Measurements from ENCODE around the gene GTF2F1. TPM values are rescaled to one million over a fixed set of nuclear protein-coding genes. Genes with fewer than 3 reads are reported as not detected.

GTF2F1 gene
- total RNA-seq, 1 experiment from 2014 or later = 39.2 TPM

- no peak for TF ChIP-seq CTCF (IDR thresholded peaks at IDR 0.05; ENCODE audit: unreplicated experiment)
- intact Hi-C loops (cut with micrococcal nuclease; ENCODE audit: unreplicated experiment) = no loop called here
- H3K4me3 Mint-ChIP-seq (ENCODE audit: low read depth, unreplicated experiment) = no peak overlapping the region
- CTCF ChIA-PET = no interaction called here
- no peaks in the 10 kb centered on the region for H3K9me3 Mint-ChIP-seq (ENCODE audit: low read depth, unreplicated experiment)
- H3K27ac Mint-ChIP-seq (ENCODE audit: unreplicated experiment) = no peak overlapping the region
- H3K36me3 Mint-ChIP-seq (ENCODE audit: insufficient read depth, unreplicated experiment) = peaks cover 29% of the 10 kb centered on the region
- no peaks in the 10 kb centered on the region for H3K27me3 Mint-ChIP-seq (ENCODE audit: unreplicated experiment)
- no peaks in the 10 kb centered on the region for H3K4me1 Mint-ChIP-seq (ENCODE audit: low read depth, unreplicated experiment)
- no peak for DNase-seq
- BruUV-seq (replicated peaks) = no TSS peak
These were observed 13.2 kb downstream of the GTF2F1 start for GRCh38 chr19:6379744-6380143.

- no TSS peak for BruUV-seq (replicated peaks)
- Mint-ChIP-seq H3K36me3 (ENCODE audit: insufficient read depth, unreplicated experiment) (peaks cover 32% of the 10 kb centered on the region), H3K4me3 (ENCODE audit: low read depth, unreplicated experiment) (no peak overlapping the region), H3K27me3 (ENCODE audit: unreplicated experiment) (no peaks in the 10 kb centered on the region), H3K4me1 (ENCODE audit: low read depth, unreplicated experiment) (no peaks in the 10 kb centered on the region), H3K9me3 (ENCODE audit: low read depth, unreplicated experiment) (no peaks in the 10 kb centered on the region), H3K27ac (ENCODE audit: unreplicated experiment) (no peak overlapping the region)
- intact Hi-C loops (cut with micrococcal nuclease; ENCODE audit: unreplicated experiment) = no loop called here
- CTCF ChIA-PET = interaction anchor here (0.6 kb wide), 1 partner anchor 84 kb away, joined by 3 read pairs; no protein-coding TSS in a partner anchor
- TF ChIP-seq CTCF (IDR thresholded peaks at IDR 0.05; ENCODE audit: unreplicated experiment) = no peak
- DNase-seq = no peak
These were observed 14.5 kb downstream of the GTF2F1 start for GRCh38 chr19:6378486-6378885.

DNA sequence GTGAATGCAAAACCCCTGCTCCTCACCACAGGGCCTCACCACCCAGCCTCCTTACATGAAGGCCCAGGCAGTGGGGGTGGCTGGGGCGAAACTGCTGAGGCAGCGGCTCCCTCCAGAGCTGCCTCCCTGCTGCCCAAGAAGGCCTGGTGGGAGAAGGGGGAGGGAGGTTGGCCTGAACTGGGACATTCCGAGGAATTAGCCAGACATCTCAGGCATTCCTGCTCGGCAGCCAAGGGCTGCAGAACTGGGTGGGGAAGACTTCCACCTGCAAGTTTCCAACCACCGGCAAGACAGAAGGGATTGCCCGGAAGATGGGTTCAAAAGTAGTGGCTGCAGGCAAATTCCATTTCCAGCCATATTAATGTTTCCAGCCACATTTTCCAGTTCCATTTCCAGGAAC lies 14.9 kb downstream of the GTF2F1 start:
- H3K9me3 Mint-ChIP-seq (ENCODE audit: low read depth, unreplicated experiment) = no peaks in the 10 kb centered on the region
- H3K27me3 Mint-ChIP-seq (ENCODE audit: unreplicated experiment) = no peaks in the 10 kb centered on the region
- peaks cover 32% of the 10 kb centered on the region for H3K36me3 Mint-ChIP-seq (ENCODE audit: insufficient read depth, unreplicated experiment)
- DNase-seq = no peak
- TF ChIP-seq CTCF (IDR thresholded peaks at IDR 0.05; ENCODE audit: unreplicated experiment) = no peak
- BruUV-seq (replicated peaks) = no TSS peak
- intact Hi-C loops (cut with micrococcal nuclease; ENCODE audit: unreplicated experiment) = no loop called here
- CTCF ChIA-PET = interaction anchor here (0.6 kb wide), 1 partner anchor 83 kb away, joined by 3 read pairs; no protein-coding TSS in a partner anchor
- no peaks in the 10 kb centered on the region for H3K4me1 Mint-ChIP-seq (ENCODE audit: low read depth, unreplicated experiment)
- H3K27ac Mint-ChIP-seq (ENCODE audit: unreplicated experiment) = no peak overlapping the region
- no peak overlapping the region for H3K4me3 Mint-ChIP-seq (ENCODE audit: low read depth, unreplicated experiment)

DNA sequence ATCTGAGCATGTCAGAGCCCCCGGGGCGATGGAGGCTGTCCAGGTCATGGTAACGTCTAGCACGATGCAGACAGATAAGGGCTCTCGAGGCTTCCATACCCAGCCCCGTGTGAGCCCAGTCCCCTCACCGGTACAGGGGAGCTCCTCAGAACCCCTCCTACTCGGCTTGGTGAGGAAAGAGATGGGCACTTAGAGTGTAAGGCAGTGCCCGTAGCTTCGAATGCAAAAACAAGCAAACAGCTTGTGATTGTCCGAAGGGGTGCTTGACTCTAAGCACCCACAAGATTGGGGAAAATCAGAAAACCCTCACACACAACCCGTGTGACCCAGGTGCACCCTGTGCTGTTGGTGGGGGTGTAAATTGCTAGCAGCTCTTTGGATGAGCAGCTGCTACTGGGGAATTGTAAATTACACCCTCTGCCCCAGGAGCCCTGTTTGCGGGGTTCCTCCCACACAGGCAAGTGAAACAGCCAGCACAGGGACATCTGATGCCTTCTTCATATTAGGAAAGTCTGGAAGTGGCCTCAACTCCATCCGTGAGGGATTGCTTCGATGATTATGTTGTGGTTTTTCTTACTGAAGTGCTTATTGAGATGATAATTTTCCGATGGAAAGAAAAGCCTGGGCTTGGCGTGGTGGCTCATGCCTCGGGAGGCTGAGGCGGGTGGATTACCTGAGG lies 16.3 kb downstream of the GTF2F1 start:
- no peaks in the 10 kb centered on the region for H3K9me3 Mint-ChIP-seq (ENCODE audit: low read depth, unreplicated experiment)
- H3K4me1 Mint-ChIP-seq (ENCODE audit: low read depth, unreplicated experiment) = no peaks in the 10 kb centered on the region
- peaks cover 33% of the 10 kb centered on the region for H3K36me3 Mint-ChIP-seq (ENCODE audit: insufficient read depth, unreplicated experiment)
- no peak for DNase-seq
- H3K4me3 Mint-ChIP-seq (ENCODE audit: low read depth, unreplicated experiment) = no peak overlapping the region
- H3K27ac Mint-ChIP-seq (ENCODE audit: unreplicated experiment) = no peak overlapping the region
- H3K27me3 Mint-ChIP-seq (ENCODE audit: unreplicated experiment) = no peaks in the 10 kb centered on the region
- no peak for TF ChIP-seq CTCF (IDR thresholded peaks at IDR 0.05; ENCODE audit: unreplicated experiment)
- intact Hi-C loops (cut with micrococcal nuclease; ENCODE audit: unreplicated experiment) = no loop called here
- CTCF ChIA-PET = no interaction called here
- BruUV-seq (replicated peaks) = no TSS peak
